SK-N-SH (cell line): ENCODE data around the gene TMEM117.

Source experiments
- RAD21 ChIP-seq: IDR thresholded peaks from 2 replicates; pipeline ENCODE4 v1.6.1; 2012; ENCODE audit warnings: mild to moderate bottlenecking, low read length
- TF ChIP-seq, protein P1 (sequence below): fragments of 200-600 bp; sonication (generic); IDR thresholded peaks from 2 replicates; pipeline ENCODE4 v1.6.1; 2017; ENCODE audit warnings: antibody characterized with exemption, mild to moderate bottlenecking, moderate library complexity

DNA sequence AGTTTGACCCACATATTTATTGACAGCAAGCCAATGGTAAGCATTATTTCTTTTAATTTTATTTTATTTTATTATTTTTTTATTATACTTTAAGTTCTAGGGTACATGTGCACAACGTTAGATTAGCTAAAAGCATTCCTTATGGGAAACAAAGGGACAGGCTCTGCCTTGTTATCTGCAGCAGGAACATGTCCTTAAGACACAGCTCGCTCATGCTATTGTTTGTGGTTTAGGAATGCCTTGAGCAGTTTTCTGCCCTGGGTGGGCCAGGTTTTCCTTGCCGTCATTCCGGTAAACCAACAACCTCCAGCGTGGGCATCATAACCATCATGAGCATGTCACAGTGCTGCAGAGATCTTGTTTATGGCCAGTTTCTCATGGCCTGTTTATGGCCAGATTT is 370.2 kb downstream of the TMEM117 start:
- TF ChIP-seq RAD21: no peak
- TF ChIP-seq, protein P1, sequence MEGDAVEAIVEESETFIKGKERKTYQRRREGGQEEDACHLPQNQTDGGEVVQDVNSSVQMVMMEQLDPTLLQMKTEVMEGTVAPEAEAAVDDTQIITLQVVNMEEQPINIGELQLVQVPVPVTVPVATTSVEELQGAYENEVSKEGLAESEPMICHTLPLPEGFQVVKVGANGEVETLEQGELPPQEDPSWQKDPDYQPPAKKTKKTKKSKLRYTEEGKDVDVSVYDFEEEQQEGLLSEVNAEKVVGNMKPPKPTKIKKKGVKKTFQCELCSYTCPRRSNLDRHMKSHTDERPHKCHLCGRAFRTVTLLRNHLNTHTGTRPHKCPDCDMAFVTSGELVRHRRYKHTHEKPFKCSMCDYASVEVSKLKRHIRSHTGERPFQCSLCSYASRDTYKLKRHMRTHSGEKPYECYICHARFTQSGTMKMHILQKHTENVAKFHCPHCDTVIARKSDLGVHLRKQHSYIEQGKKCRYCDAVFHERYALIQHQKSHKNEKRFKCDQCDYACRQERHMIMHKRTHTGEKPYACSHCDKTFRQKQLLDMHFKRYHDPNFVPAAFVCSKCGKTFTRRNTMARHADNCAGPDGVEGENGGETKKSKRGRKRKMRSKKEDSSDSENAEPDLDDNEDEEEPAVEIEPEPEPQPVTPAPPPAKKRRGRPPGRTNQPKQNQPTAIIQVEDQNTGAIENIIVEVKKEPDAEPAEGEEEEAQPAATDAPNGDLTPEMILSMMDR: no peak
